PFSK-1 (cell line): ENCODE data around the gene HAVCR2.

Source experiments
- POLR2AphosphoS5 ChIP-seq: IDR thresholded peaks from 2 replicates; pipeline ENCODE4 v1.6.1; 2012; ENCODE audit warnings: low read depth, mild to moderate bottlenecking, control low read depth, low read length, moderate library complexity
- SIN3A ChIP-seq: IDR thresholded peaks from 2 replicates; pipeline ENCODE4 v1.6.1; 2012; ENCODE audit warnings: mild to moderate bottlenecking, low read length, moderate library complexity, borderline replicate concordance; ENCODE audit not compliant: insufficient read depth
- TAF1 ChIP-seq: IDR thresholded peaks from 2 replicates; pipeline ENCODE4 v1.6.1; 2012; ENCODE audit warnings: low read length, control low read depth, borderline replicate concordance; ENCODE audit not compliant: insufficient read depth
- TF ChIP-seq, protein P1 (sequence below), 2 experiments: IDR thresholded peaks; 2 replicates each; pipeline versions ENCODE4 v1.6.1 to v1.8.0; 2011 to 2012; ENCODE audit warnings: low read depth in 2 of 2, low read length in 2 of 2, control low read depth in 1 of 2, inconsistent platforms in 1 of 2, mild to moderate bottlenecking in 1 of 2, moderate library complexity in 1 of 2; ENCODE audit not compliant: insufficient read depth in 1 of 2

DNA sequence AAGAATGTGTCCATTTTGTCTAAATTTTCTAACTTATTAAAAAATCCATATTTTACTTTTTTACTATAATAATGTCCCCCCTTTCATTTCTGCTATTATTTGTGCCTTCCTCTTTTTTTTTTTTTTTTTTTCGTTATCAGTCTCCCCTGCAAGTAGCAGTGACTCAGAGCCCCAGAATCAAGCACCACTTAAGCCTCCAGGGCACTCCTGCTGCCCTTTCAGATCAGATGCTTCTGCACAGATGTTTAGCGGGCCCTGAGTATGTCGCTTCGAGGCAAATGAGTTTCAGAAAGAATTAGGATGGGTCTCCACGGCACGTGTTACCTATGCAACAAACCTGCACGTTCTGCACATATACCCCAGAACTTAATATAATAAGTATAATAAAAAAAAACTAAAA, 22.1 kb upstream of the HAVCR2 start:
- TF ChIP-seq SIN3A (no peak), POLR2AphosphoS5 (no peak), TAF1 (no peak)
- TF ChIP-seq, protein P1, sequence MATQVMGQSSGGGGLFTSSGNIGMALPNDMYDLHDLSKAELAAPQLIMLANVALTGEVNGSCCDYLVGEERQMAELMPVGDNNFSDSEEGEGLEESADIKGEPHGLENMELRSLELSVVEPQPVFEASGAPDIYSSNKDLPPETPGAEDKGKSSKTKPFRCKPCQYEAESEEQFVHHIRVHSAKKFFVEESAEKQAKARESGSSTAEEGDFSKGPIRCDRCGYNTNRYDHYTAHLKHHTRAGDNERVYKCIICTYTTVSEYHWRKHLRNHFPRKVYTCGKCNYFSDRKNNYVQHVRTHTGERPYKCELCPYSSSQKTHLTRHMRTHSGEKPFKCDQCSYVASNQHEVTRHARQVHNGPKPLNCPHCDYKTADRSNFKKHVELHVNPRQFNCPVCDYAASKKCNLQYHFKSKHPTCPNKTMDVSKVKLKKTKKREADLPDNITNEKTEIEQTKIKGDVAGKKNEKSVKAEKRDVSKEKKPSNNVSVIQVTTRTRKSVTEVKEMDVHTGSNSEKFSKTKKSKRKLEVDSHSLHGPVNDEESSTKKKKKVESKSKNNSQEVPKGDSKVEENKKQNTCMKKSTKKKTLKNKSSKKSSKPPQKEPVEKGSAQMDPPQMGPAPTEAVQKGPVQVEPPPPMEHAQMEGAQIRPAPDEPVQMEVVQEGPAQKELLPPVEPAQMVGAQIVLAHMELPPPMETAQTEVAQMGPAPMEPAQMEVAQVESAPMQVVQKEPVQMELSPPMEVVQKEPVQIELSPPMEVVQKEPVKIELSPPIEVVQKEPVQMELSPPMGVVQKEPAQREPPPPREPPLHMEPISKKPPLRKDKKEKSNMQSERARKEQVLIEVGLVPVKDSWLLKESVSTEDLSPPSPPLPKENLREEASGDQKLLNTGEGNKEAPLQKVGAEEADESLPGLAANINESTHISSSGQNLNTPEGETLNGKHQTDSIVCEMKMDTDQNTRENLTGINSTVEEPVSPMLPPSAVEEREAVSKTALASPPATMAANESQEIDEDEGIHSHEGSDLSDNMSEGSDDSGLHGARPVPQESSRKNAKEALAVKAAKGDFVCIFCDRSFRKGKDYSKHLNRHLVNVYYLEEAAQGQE (IDR thresholded peaks at IDR 0.05; ENCODE audit: insufficient read depth in 1 of 2, low read depth in 2 of 2, low read length in 2 of 2): no peak
